GM19193 (cell line): ENCODE data around the gene SNRNP40.

Experiments used
- POLR2A ChIP-seq: IDR thresholded peaks from 4 replicates; pipeline ENCODE4 v1.6.1; 2011; ENCODE audit not compliant: insufficient read depth, insufficient read length; ENCODE audit errors: extremely low read depth

Gene SNRNP40

GRCh38 chr1:31239653-31240241 lies 56.8 kb downstream of the SNRNP40 start, which contains the start of gene NKAIN1:
TSS of gene NKAIN1 (minus strand) at chr1:31239887. CDS start at chr1:31239547, 340 bp downstream.
- no peak for TF ChIP-seq POLR2A

- no peak for TF ChIP-seq POLR2A
These were observed 57.5 kb downstream of the SNRNP40 start for GRCh38 chr1:31238986-31239613.

- TF ChIP-seq POLR2A = no peak
These were observed 58.0 kb downstream of the SNRNP40 start for GRCh38 chr1:31238612-31238985.

GRCh38 chr1:31234870-31235269 lies 61.7 kb downstream of the SNRNP40 start:
- no peak for TF ChIP-seq POLR2A

GRCh38 chr1:31234123-31234708 lies 62.4 kb downstream of the SNRNP40 start:
- no peak for TF ChIP-seq POLR2A

GRCh38 chr1:31232689-31233088 lies 63.9 kb downstream of the SNRNP40 start:
- TF ChIP-seq POLR2A = no peak

GRCh38 chr1:31231802-31232201 lies 64.8 kb downstream of the SNRNP40 start:
- no peak for TF ChIP-seq POLR2A

- TF ChIP-seq POLR2A = no peak
These were observed 66.2 kb downstream of the SNRNP40 start for GRCh38 chr1:31230378-31230777.

GRCh38 chr1:31228986-31229385 lies 67.6 kb downstream of the SNRNP40 start:
- no peak for TF ChIP-seq POLR2A

GRCh38 chr1:31227891-31228568 lies 68.6 kb downstream of the SNRNP40 start:
- TF ChIP-seq POLR2A = no peak

GRCh38 chr1:31224068-31224467 lies 72.5 kb downstream of the SNRNP40 start:
- TF ChIP-seq POLR2A = no peak

- TF ChIP-seq POLR2A = no peak
These were observed 74.4 kb downstream of the SNRNP40 start for GRCh38 chr1:31222176-31222575.

GRCh38 chr1:31221072-31221471 lies 75.5 kb downstream of the SNRNP40 start:
- TF ChIP-seq POLR2A = no peak

- no peak for TF ChIP-seq POLR2A
These were observed 77.1 kb downstream of the SNRNP40 start for GRCh38 chr1:31219489-31219888.

GRCh38 chr1:31218705-31219104 lies 77.9 kb downstream of the SNRNP40 start:
- TF ChIP-seq POLR2A = no peak

GRCh38 chr1:31216016-31216415 lies 80.6 kb downstream of the SNRNP40 start:
- TF ChIP-seq POLR2A = no peak

- no peak for TF ChIP-seq POLR2A
These were observed 81.5 kb downstream of the SNRNP40 start for GRCh38 chr1:31215065-31215570.
